Esophagus mucosa (tissue), 1 donor: ENCODE data around the gene GARIN5B. TPM values are rescaled to one million over a fixed set of nuclear protein-coding genes. Genes with fewer than 3 reads are reported as not detected.
"Not testable (repeated sequence)": the region's sequence is repeated elsewhere in the genome, so short reads cannot be mapped to it uniquely, and the experiment has no call there.

Experiments
- ATAC-seq: fragments of 200-7000 bp; cut with Tn5 transposase; one replicate; pipeline ENCODE4 v1.9.1; 2020
- total RNA-seq: library from RNA; stranded (reverse); gene quantifications from one replicate; pipeline ENCODE4 v1.2.4, GENCODE V29; 2023
- donor health status: DM: yes; HTN: yes; CAD: no.

The GARIN5B gene
- total RNA-seq, result not detected

- ATAC-seq, result no peak
These were observed at the start of gene GARIN5B for GRCh38 chr19:55362990-55363716. Gene GARIN5B, minus strand, starts transcription at chr19:55363260. Its CDS starts 194 bp downstream, at chr19:55363066.

GRCh38 chr19:55410168-55410567 is 47.1 kb upstream of the GARIN5B start:
- ATAC-seq, result no peak

GRCh38 chr19:55409179-55409578 is 46.1 kb upstream of the GARIN5B start:
- not testable (repeated sequence) for ATAC-seq

- no peak for ATAC-seq
These were observed 45.4 kb upstream of the GARIN5B start for GRCh38 chr19:55408533-55408872.

GRCh38 chr19:55407800-55408532 is 44.9 kb upstream of the GARIN5B start:
- peak; percentile 95 for ATAC-seq

GRCh38 chr19:55407550-55407799 is 44.4 kb upstream of the GARIN5B start, which contains the start of gene UBE2S:
Gene UBE2S, minus strand, starts transcription at chr19:55407788. Its CDS starts 199 bp downstream, at chr19:55407589.
- ATAC-seq, result not testable (repeated sequence)

GRCh38 chr19:55406826-55407549 is 43.9 kb upstream of the GARIN5B start:
- ATAC-seq, result peak; percentile 14

- no peak for ATAC-seq
These were observed 43.2 kb upstream of the GARIN5B start for GRCh38 chr19:55406091-55406825.

- no peak for ATAC-seq
These were observed 42.6 kb upstream of the GARIN5B start for GRCh38 chr19:55405638-55406037.

GRCh38 chr19:55402509-55402908 is 39.4 kb upstream of the GARIN5B start:
- no peak for ATAC-seq

- ATAC-seq, result not testable (repeated sequence)
These were observed 38.3 kb upstream of the GARIN5B start for GRCh38 chr19:55401390-55401789.

GRCh38 chr19:55400281-55401087 is 37.4 kb upstream of the GARIN5B start:
- peak; percentile 90 for ATAC-seq

GRCh38 chr19:55398200-55398925 is 35.3 kb upstream of the GARIN5B start:
- ATAC-seq, result no peak

GRCh38 chr19:55392820-55393761 is 30.0 kb upstream of the GARIN5B start:
- no peak for ATAC-seq

GRCh38 chr19:55391702-55392615 is 28.9 kb upstream of the GARIN5B start:
- ATAC-seq, result peak; percentile 58

GRCh38 chr19:55391191-55391670 is 28.2 kb upstream of the GARIN5B start:
- ATAC-seq, result peak; percentile 24

GRCh38 chr19:55390461-55390880 is 27.4 kb upstream of the GARIN5B start:
- ATAC-seq, result no peak
